Psoas muscle (tissue), 8 donors: ENCODE measurements around the gene USP11. TPM values are rescaled to one million over a fixed set of nuclear protein-coding genes. Genes with fewer than 3 reads are reported as not detected.
A peak's percentile ranks its signal among the peaks of the same experiment; 100 is the strongest.

Experiments used
- ATAC-seq, 4 donors: fragments of 200-7000 bp; cut with Tn5 transposase; one replicate each; pipeline ENCODE4 v1.9.1; 2020; ENCODE audit warnings: moderate library complexity in 3 of 4, mild to moderate bottlenecking in 2 of 4
- DNase-seq, 2 donors: peaks; one replicate each; pipeline ENCODE4 v3.0.0-alpha.2; 2020
- H3K27ac ChIP-seq: fragments of 200-600 bp; one replicate; pipeline ENCODE4 v1.8.0; 2022
- H3K27me3 ChIP-seq, 3 donors: fragments of 200-600 bp in 1 of 3; one replicate each; pipeline versions ENCODE4 v1.6.1 to v1.8.0; 2013 to 2022; ENCODE audit warnings: low read length in 2 of 3, mild to moderate bottlenecking in 2 of 3, moderate library complexity in 1 of 3; ENCODE audit not compliant: insufficient read depth in 3 of 3
- H3K36me3 ChIP-seq, 2 donors: fragments of 200-600 bp in 1 of 2; one replicate each; pipeline versions ENCODE4 v1.6.1 to v1.8.0; 2013 to 2022; ENCODE audit warnings: low read depth in 1 of 2, mild to moderate bottlenecking in 1 of 2, moderate library complexity in 1 of 2; ENCODE audit not compliant: insufficient read depth in 1 of 2
- H3K4me1 ChIP-seq: fragments of 200-600 bp; one replicate; pipeline ENCODE4 v1.8.0; 2022
- H3K4me3 ChIP-seq: fragments of 200-600 bp; one replicate; pipeline ENCODE4 v1.8.0; 2022; ENCODE audit warnings: mild to moderate bottlenecking
- H3K9me3 ChIP-seq: fragments of 200-600 bp; one replicate; pipeline ENCODE4 v1.8.0; 2022
- CTCF ChIP-seq: fragments of 200-600 bp; IDR thresholded peaks from one replicate; pipeline ENCODE4 v1.8.0; 2022; ENCODE audit warnings: antibody characterized with exemption
- WGBS, 3 donors: extraction: QIAGEN DNeasy Blood & Tissue Kit; methylation state at CpG; one replicate each; pipeline versions ENCODE4 v1.1.6 to v1.1.7; 2013; 5-methylcytosine and 5-hydroxymethylcytosine counted together
- intact Hi-C, 2 donors: fragments of 100-400 bp; cut with DNase I; formaldehyde crosslinking; loops; one replicate each; pipeline versions ENCODE4 v1.11.0 to v1.14.2; 2022
- polyA plus RNA-seq, 3 donors: library from polyadenylated mRNA; stranded (reverse); fragments of 200-250 nt; gene quantifications; one replicate each; pipeline ENCODE4 v1.2.3, GENCODE V29; 2013
- total RNA-seq, 4 donors: library from RNA; stranded (reverse); fragmentation: NEBNext Ultra II Directional in 2 of 4; extraction: Animal tissue kit (Norgen Biotek cat#: 25700) in 2 of 4; gene quantifications; one replicate each; pipeline versions ENCODE4 v1.2.1 to v1.2.4, GENCODE V29; 2021 to 2023
- donor health status: healthy with polysubstance abuse.
- donor health status: DM: no; HTN: no; CAD: no; lungs with moderate emphysema.
- donor health status: Bipolar disorder and iron deficiency.
- donor health status: healthy.
- donor health status: DM: yes; HTN: yes; CAD: no.
- donor health status: DM: no; HTN: no; CAD: no.
- donor health status: DM: no; HTN: no; CAD: no.
- donor health status: DM: yes; HTN: yes; CAD: no.

The USP11 gene
- total and polyA plus RNA-seq, 7 donors = 16.1 to 50.7 (median 30.7) TPM

GRCh38 chrX:47204970-47205369 is 27.8 kb upstream of the USP11 start:
- peak in 1 of 2 donors; percentile 8 for DNase-seq

GRCh38 chrX:47206316-47206715 is 26.5 kb upstream of the USP11 start:
- WGBS, 3 donors = 84 to 100% (median 95%) methylated on average over 2 to 3 of the region's 3 CpGs
- peaks cover 0 to 100% of the 10 kb centered on the region in 2 donors for H3K36me3 ChIP-seq
- intact Hi-C loops = no loop called here
- ATAC-seq (no peak), DNase-seq (no peak)
- H3K27me3 ChIP-seq = no peaks in the 10 kb centered on the region
- H3K9me3 ChIP-seq = no peaks in the 10 kb centered on the region
- no peak overlapping the region for H3K27ac ChIP-seq
- H3K4me3 ChIP-seq = no peak overlapping the region
- TF ChIP-seq CTCF = no peak
- peaks cover 3% of the 10 kb centered on the region for H3K4me1 ChIP-seq

More at GRCh38 chrX:47204970-47205369, 27.8 kb upstream of the USP11 start:
- ATAC-seq = no peak
- Histone ChIP-seq H3K9me3 (no peaks in the 10 kb centered on the region), H3K4me1 (peaks cover 5% of the 10 kb centered on the region), H3K27ac (no peak overlapping the region), H3K27me3 (no peaks in the 10 kb centered on the region), H3K36me3 (peaks cover 0 to 100% of the 10 kb centered on the region in 2 donors), H3K4me3 (no peak overlapping the region)
- WGBS, 3 donors = 70 to 86% (median 76%) methylated on average over 3 to 5 of the region's 5 CpGs
- no peak for TF ChIP-seq CTCF
- intact Hi-C loops = no loop called here

DNA sequence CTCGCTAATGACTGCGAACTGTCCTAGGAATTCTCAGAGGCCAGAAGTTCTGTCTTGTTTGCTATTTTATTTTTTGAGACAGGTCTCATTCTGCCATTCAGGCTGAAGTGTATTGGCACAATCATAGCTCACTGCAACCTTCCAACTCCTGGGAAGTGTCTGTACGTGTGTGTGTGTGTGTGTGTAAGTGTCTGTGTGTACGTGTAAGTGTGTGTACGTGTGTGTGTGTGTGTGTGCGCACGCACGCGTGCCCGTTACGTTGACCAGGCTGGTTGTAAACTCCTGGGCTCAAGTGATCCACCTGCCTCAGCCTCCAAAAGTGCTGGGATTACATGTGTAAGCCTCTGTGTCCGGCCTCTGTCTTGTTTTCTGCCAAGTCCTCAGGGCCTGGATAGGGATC is 24.7 kb upstream of the USP11 start:
- ATAC-seq (no peak), DNase-seq (peak in 1 of 2 donors; percentile 36)
- no peak for TF ChIP-seq CTCF
- no peaks in the 10 kb centered on the region for H3K9me3 ChIP-seq
- H3K4me1 ChIP-seq = peaks cover 3% of the 10 kb centered on the region
- H3K36me3 ChIP-seq = peaks cover 5 to 100% of the 10 kb centered on the region in 2 donors
- intact Hi-C loops = no loop called here
- whole genome bisulfite sequencing, 3 donors = 80 to 88% (median 86%) methylated on average over 11 to 12 of the region's 12 CpGs
- H3K27me3 ChIP-seq = no peaks in the 10 kb centered on the region
- H3K4me3 ChIP-seq = no peak overlapping the region
- no peak overlapping the region for H3K27ac ChIP-seq

GRCh38 chrX:47209508-47210238 is 23.1 kb upstream of the USP11 start:
- WGBS, 3 donors = 63 to 74% (median 63%) methylated on average over 15 to 16 of the region's 16 CpGs
- H3K9me3 ChIP-seq = no peaks in the 10 kb centered on the region
- ATAC-seq (peak; percentile 61 to 88 (median 77)), DNase-seq (peak in 1 of 2 donors; percentile 74)
- no peak for TF ChIP-seq CTCF
- no peak overlapping the region for H3K4me3 ChIP-seq
- peak overlapping the region; percentile 53 for H3K27ac ChIP-seq
- peaks cover 3% of the 10 kb centered on the region for H3K4me1 ChIP-seq
- H3K27me3 ChIP-seq = no peaks in the 10 kb centered on the region
- intact Hi-C loops = no loop called here
- peaks cover 11 to 100% of the 10 kb centered on the region in 2 donors for H3K36me3 ChIP-seq
